HG03108 (cell line): ENCODE data around the gene NCK2.

Source experiments
- ATAC-seq: cut with Tn5 transposase; IDR thresholded peaks from one replicate; pipeline ENCODE4 v1.9.1; 2021; ENCODE audit warnings: moderate library complexity; ENCODE audit not compliant: unreplicated experiment

NCK2 gene

GRCh38 chr2:105808423-105809096 is 63.8 kb downstream of the NCK2 start:
- no peak for ATAC-seq

- no peak for ATAC-seq
These were observed 64.4 kb downstream of the NCK2 start for GRCh38 chr2:105809097-105809473.

GRCh38 chr2:105809723-105810122 is 65.0 kb downstream of the NCK2 start:
- ATAC-seq, result no peak

- peak; percentile 96 for ATAC-seq
These were observed 67.7 kb downstream of the NCK2 start for GRCh38 chr2:105812180-105813044.

- no peak for ATAC-seq
These were observed 68.3 kb downstream of the NCK2 start for GRCh38 chr2:105813045-105813315.

GRCh38 chr2:105813405-105813804 is 68.7 kb downstream of the NCK2 start:
- no peak for ATAC-seq

GRCh38 chr2:105814291-105814940 is 69.7 kb downstream of the NCK2 start:
- ATAC-seq, result no peak

GRCh38 chr2:105815401-105815800 is 70.7 kb downstream of the NCK2 start:
- no peak for ATAC-seq

- no peak for ATAC-seq
These were observed 75.4 kb downstream of the NCK2 start for GRCh38 chr2:105820151-105820550.

- no peak for ATAC-seq
These were observed 76.0 kb downstream of the NCK2 start for GRCh38 chr2:105820691-105821090.

- ATAC-seq, result no peak
These were observed 76.9 kb downstream of the NCK2 start for GRCh38 chr2:105821428-105822125.

- ATAC-seq, result peak; percentile 96
These were observed 77.5 kb downstream of the NCK2 start for GRCh38 chr2:105822186-105822585.

GRCh38 chr2:105824446-105824845 is 79.7 kb downstream of the NCK2 start:
- no peak for ATAC-seq

GRCh38 chr2:105827351-105828096 is 82.8 kb downstream of the NCK2 start:
- no peak for ATAC-seq

- no peak for ATAC-seq
These were observed 83.8 kb downstream of the NCK2 start for GRCh38 chr2:105828558-105828957.

GRCh38 chr2:105834931-105835330 is 90.2 kb downstream of the NCK2 start:
- peak; percentile 76 for ATAC-seq

GRCh38 chr2:105836341-105836740 is 91.6 kb downstream of the NCK2 start:
- no peak for ATAC-seq

- ATAC-seq, result no peak
These were observed 92.4 kb downstream of the NCK2 start for GRCh38 chr2:105836840-105837692.

GRCh38 chr2:105839793-105840192 is 95.1 kb downstream of the NCK2 start:
- no peak for ATAC-seq

GRCh38 chr2:105840933-105841332 is 96.2 kb downstream of the NCK2 start:
- ATAC-seq, result no peak
